Heart right ventricle (tissue), 16 donors: ENCODE measurements around the gene DPF1. TPM values are rescaled to one million over a fixed set of nuclear protein-coding genes. Genes with fewer than 3 reads are reported as not detected.

Source experiments
- ATAC-seq, 8 donors: fragments of 200-7000 bp; cut with Tn5 transposase; one replicate each; pipeline ENCODE4 v1.9.1; 2020; ENCODE audit warnings: mild to moderate bottlenecking in 8 of 8, moderate library complexity in 8 of 8, moderate number of reproducible peaks in 1 of 8
- DNase-seq, 2 donors: peaks; one replicate each; pipeline ENCODE4 v3.0.0-alpha.2; 2020
- H3K27ac ChIP-seq, 10 donors: fragments of 200-600 bp; sonication (generic) in 2 of 10; one replicate each; pipeline versions ENCODE4 v1.5.0 to v1.8.0; 2020 to 2022; ENCODE audit warnings: mild to moderate bottlenecking in 3 of 10
- H3K27me3 ChIP-seq, 7 donors: fragments of 200-600 bp; one replicate each; pipeline ENCODE4 v1.8.0; 2021 to 2022; ENCODE audit warnings: mild to moderate bottlenecking in 2 of 7
- H3K36me3 ChIP-seq, 9 donors: fragments of 200-600 bp; sonication (generic) in 1 of 9; one replicate each; pipeline versions ENCODE4 v1.5.0 to v1.8.0; 2020 to 2022; ENCODE audit warnings: mild to moderate bottlenecking in 2 of 9
- H3K4me1 ChIP-seq, 9 donors: fragments of 200-600 bp; sonication (generic) in 1 of 9; one replicate each; pipeline versions ENCODE4 v1.5.0 to v1.8.0; 2020 to 2022; ENCODE audit warnings: mild to moderate bottlenecking in 4 of 9
- H3K4me3 ChIP-seq, 10 donors: fragments of 200-600 bp; sonication (generic) in 2 of 10; one replicate each; pipeline versions ENCODE4 v1.5.0 to v1.8.0; 2020 to 2022; ENCODE audit warnings: mild to moderate bottlenecking in 7 of 10, moderate library complexity in 2 of 10
- H3K9me3 ChIP-seq, 11 donors: fragments of 200-600 bp in 10 of 11; sonication (generic) in 2 of 11; one replicate each; pipeline versions ENCODE4 v1.5.0 to v1.8.0; 2013 to 2022; ENCODE audit warnings: mild to moderate bottlenecking in 2 of 11, control low read depth in 1 of 11, moderate library complexity in 1 of 11
- WGBS, 2 donors: extraction: QIAGEN DNeasy Blood & Tissue Kit; methylation state at CpG; one replicate each; pipeline ENCODE4 v1.1.7; 2013; ENCODE audit warnings: inconsistent platforms in 1 of 2; 5-methylcytosine and 5-hydroxymethylcytosine counted together
- intact Hi-C, 10 donors: fragments of 100-400 bp; cut with DNase I; formaldehyde crosslinking; loops; one replicate each; pipeline versions ENCODE4 v1.11.1 to v1.14.2; 2022
- polyA plus RNA-seq, 2 donors: library from polyadenylated mRNA; stranded (reverse); fragments of 200-250 nt; gene quantifications; one replicate each; pipeline ENCODE4 v1.2.3, GENCODE V29; 2013
- total RNA-seq, 10 donors: library from RNA; stranded (reverse); fragmentation: NEBNext Ultra II Directional in 3 of 10; extraction: Animal tissue kit (Norgen Biotek cat#: 25700) in 3 of 10; gene quantifications; one replicate each; pipeline versions ENCODE4 v1.2.1 to v1.2.4, GENCODE V29; 2021 to 2023
- TF ChIP-seq, protein P1 (sequence below), 9 donors: fragments of 200-600 bp; sonication (generic) in 2 of 9; IDR thresholded peaks; one replicate each; pipeline versions ENCODE4 v1.5.0 to v1.8.0; 2021 to 2022; ENCODE audit warnings: antibody characterized with exemption in 9 of 9, mild to moderate bottlenecking in 5 of 9, moderate library complexity in 1 of 9
- donor health status: Arrhythmogenic right ventricular cardiomyopathy.
- donor health status: ischemic (EF 13 %, LVEDD 7.1; RV severe dilation, severe dysfunction).
- donor health status: healthy with polysubstance abuse.
- donor health status: DM: no; HTN: yes; CAD: no.
- donor health status: DM: no; HTN: no; CAD: no.
- donor health status: ischemic (EF 25% LVEDD 6.9; RV normal size, moderate dysfunction).
- donor health status: ischemic (EF 25% LVEDD 5.7; RV mildly dilated, moderate dysfunction).
- donor health status: healthy.
- donor health status: DM: yes; HTN: yes; CAD: no.
- donor health status: Ischemic cardiomyopathy.
- donor health status: ischemic (EF 35%, LVEDD 5.7; RV mildly dilated, moderate dysfunction).
- donor health status: nonischemic (EF 11% LVEDD 7.7; RV severe dilation, severe dysfunction).
- donor health status: DM: yes; HTN: yes; CAD: no.
- donor health status: PGD.
- donor health status: ischemic (EF 29% LVEDD 5.4; RV normal size, mild dysfunction).
- donor health status: nonischemic (EF 23%, LVEDD 6.1; RV moderate dilation, normal function).

The DPF1 gene
- total and polyA plus RNA-seq, 12 donors = 0.09 to 0.72 (median 0.29) TPM; not detected in 5

DNA sequence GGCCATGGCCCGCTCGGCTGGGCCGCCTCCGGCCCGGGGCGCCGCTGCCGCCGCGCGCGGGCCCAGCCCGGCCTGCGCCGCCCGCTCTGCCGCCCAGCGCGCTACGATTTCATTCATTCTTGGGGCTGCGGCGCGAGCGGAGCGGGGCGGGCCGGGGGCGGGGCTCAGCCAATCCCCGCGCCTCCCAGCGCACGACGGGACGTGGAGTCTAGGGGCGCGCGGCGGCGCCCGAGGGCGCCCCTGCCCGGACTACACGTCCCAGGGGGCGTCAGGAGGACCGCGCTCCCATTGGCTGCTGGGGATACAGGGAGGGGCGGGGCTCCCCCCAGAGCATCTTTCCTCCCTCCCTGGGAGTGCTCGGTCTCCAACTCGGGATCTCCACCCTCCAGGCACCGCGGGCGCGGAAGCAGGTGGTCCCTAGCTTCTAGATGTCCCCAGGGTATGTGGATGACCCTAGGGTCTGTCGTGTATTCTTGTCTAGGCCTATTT is 5.6 kb upstream of the DPF1 start:
- H3K27ac ChIP-seq = no peak overlapping the region
- DNase-seq (peak; percentile 52 to 68), ATAC-seq (peak; percentile 85 to 92 (median 86))
- peak overlapping the region in 7 of 10 donors; percentile 21 to 42 (median 37) for H3K4me3 ChIP-seq
- TF ChIP-seq, protein P1, sequence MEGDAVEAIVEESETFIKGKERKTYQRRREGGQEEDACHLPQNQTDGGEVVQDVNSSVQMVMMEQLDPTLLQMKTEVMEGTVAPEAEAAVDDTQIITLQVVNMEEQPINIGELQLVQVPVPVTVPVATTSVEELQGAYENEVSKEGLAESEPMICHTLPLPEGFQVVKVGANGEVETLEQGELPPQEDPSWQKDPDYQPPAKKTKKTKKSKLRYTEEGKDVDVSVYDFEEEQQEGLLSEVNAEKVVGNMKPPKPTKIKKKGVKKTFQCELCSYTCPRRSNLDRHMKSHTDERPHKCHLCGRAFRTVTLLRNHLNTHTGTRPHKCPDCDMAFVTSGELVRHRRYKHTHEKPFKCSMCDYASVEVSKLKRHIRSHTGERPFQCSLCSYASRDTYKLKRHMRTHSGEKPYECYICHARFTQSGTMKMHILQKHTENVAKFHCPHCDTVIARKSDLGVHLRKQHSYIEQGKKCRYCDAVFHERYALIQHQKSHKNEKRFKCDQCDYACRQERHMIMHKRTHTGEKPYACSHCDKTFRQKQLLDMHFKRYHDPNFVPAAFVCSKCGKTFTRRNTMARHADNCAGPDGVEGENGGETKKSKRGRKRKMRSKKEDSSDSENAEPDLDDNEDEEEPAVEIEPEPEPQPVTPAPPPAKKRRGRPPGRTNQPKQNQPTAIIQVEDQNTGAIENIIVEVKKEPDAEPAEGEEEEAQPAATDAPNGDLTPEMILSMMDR (IDR thresholded peaks at IDR 0.05) = peak in 1 of 9 donors; percentile 4
- no peaks in the 10 kb centered on the region for H3K9me3 ChIP-seq
- H3K27me3 ChIP-seq = peaks cover 0 to 79% (median 57%) of the 10 kb centered on the region in 7 donors
- intact Hi-C loops = loop anchor here in 9 of 10 donors (5.0 to 10.0 kb wide), 6 partner anchors 85 to 335 kb away; partner anchors contain the start of genes SIPA1L3 (in 3 of the 9) and WDR87 (in 3 of the 9)
- 1% methylated on average over 53 to 54 of the region's 54 CpGs for WGBS, 2 donors
- H3K36me3 ChIP-seq = no peaks in the 10 kb centered on the region
- H3K4me1 ChIP-seq = peaks cover 3 to 17% (median 13%) of the 10 kb centered on the region in 9 donors

DNA sequence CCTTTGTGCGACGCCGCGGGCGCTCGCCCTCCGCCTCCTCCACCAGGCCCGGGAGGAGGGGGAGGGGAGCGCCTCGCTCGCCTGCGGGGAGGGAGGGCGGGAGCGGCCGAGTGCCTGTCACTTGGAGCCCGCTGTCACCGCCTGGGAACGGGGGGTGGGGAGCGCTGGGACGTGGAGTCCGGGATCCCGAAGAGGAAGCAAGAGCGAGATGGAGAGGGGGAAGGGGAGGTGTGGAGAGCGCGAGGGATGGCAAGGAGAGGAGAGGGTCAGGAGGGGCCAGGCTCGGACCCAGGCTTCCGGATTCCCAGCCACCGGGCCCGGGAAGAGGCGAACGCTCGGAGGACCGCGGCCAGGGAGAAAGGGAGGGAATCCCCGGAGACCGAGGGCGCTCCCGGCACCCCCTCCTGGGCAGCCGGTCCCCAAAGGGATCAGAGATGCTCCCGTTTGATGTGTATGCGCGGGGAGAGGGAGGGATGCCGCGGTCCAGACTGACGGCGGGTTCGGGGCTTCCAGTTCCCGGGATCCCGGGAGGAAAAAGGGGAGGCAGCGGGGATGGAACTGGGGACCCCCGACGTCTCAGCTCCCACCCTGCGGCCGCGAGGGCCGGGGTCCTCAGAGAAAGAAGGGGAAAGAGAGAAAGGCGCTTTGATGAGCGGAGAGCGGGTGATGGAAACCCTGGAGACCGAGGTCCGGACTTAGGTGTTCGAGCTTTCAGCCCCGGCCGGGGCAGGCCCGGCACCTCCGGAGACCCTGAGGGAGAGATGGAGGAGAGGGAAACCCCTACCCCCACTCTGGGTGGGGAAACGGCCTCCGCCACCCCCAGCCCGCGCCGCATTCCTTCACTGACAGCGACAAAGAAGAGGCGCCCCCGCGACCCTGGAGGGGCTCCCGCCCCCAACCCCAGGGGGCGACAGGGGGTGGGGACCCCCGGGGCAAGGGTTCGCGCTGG is 4.7 kb upstream of the DPF1 start:
- 1% methylated on average over 62 to 80 of the region's 80 CpGs for WGBS, 2 donors
- TF ChIP-seq, protein P1 (IDR thresholded peaks at IDR 0.05) = no peak
- ATAC-seq (no peak), DNase-seq (no peak)
- H3K27me3 ChIP-seq = peaks cover 4 to 87% (median 66%) of the 10 kb centered on the region in 7 donors
- H3K4me3 ChIP-seq = peak overlapping the region in 8 of 10 donors; percentile 16 to 42 (median 34)
- H3K36me3 ChIP-seq = no peaks in the 10 kb centered on the region
- peaks cover 3 to 24% (median 20%) of the 10 kb centered on the region in 9 donors for H3K4me1 ChIP-seq
- no peaks in the 10 kb centered on the region for H3K9me3 ChIP-seq
- intact Hi-C loops = loop anchor here in 5 of 10 donors (5.0 to 10.0 kb wide), 3 partner anchors 84 to 326 kb away; partner anchors contain the start of genes SIPA1L3 (in 2 of the 5) and WDR87 (in 2 of the 5)
- H3K27ac ChIP-seq = no peak overlapping the region

GRCh38 chr19:38228005-38228377 is 4.0 kb upstream of the DPF1 start:
- H3K4me1 ChIP-seq = peaks cover 3 to 27% (median 23%) of the 10 kb centered on the region in 9 donors
- DNase-seq (no peak), ATAC-seq (no peak)
- intact Hi-C loops = loop anchor here in 5 of 10 donors (5.0 to 10.0 kb wide), 3 partner anchors 83 to 326 kb away; partner anchors contain the start of genes SIPA1L3 (in 2 of the 5) and WDR87 (in 2 of the 5)
- no peaks in the 10 kb centered on the region for H3K36me3 ChIP-seq
- H3K27me3 ChIP-seq = peaks cover 7 to 94% (median 73%) of the 10 kb centered on the region in 7 donors
- TF ChIP-seq, protein P1 (IDR thresholded peaks at IDR 0.05) = no peak
- H3K4me3 ChIP-seq = peak overlapping the region in 2 of 10 donors; percentile 32 to 40
- H3K27ac ChIP-seq = no peak overlapping the region
- no peaks in the 10 kb centered on the region for H3K9me3 ChIP-seq
- WGBS, 2 donors = 24 to 29% methylated on average over 16 of the region's 16 CpGs
